Liver (tissue), 9 donors: ENCODE results near the gene CD82. TPM values are rescaled to one million over a fixed set of nuclear protein-coding genes. Genes with fewer than 3 reads are reported as not detected.

Source experiments
- DNase-seq: peaks from one replicate; pipeline ENCODE4 v3.0.0-alpha.2; 2017; ENCODE audit warnings: low spot score
- H3K27ac ChIP-seq, 2 donors: one replicate each; pipeline ENCODE4 v1.7.0; 2013; ENCODE audit warnings: inconsistent platforms in 2 of 2, low read length in 2 of 2, control low read depth in 1 of 2, low read depth in 1 of 2, mild to moderate bottlenecking in 1 of 2
- H3K27me3 ChIP-seq, 4 donors: one replicate each; pipeline versions ENCODE4 v1.6.1 to v1.7.0; 2013; ENCODE audit warnings: low read length in 3 of 4, inconsistent platforms in 1 of 4, mild to moderate bottlenecking in 1 of 4, moderate library complexity in 1 of 4; ENCODE audit not compliant: control insufficient read depth in 4 of 4, insufficient read depth in 4 of 4
- H3K36me3 ChIP-seq, 4 donors: one replicate each; pipeline versions ENCODE4 v1.6.1 to v1.7.0; 2013; ENCODE audit warnings: low read length in 3 of 4, mild to moderate bottlenecking in 3 of 4, low read depth in 1 of 4, moderate library complexity in 1 of 4; ENCODE audit not compliant: control insufficient read depth in 4 of 4, insufficient read depth in 3 of 4
- H3K4me1 ChIP-seq, 4 donors: one replicate each; pipeline versions ENCODE4 v1.6.1 to v1.7.0; 2013; ENCODE audit warnings: low read length in 3 of 4, mild to moderate bottlenecking in 3 of 4, moderate library complexity in 1 of 4; ENCODE audit not compliant: control insufficient read depth in 4 of 4, insufficient read depth in 4 of 4
- H3K4me3 ChIP-seq, 3 donors: one replicate each; pipeline versions ENCODE4 v1.6.1 to v1.7.0; 2013; ENCODE audit warnings: low read length in 3 of 3, control low read depth in 1 of 3, low read depth in 1 of 3, mild to moderate bottlenecking in 1 of 3
- H3K9ac ChIP-seq, 2 donors: one replicate each; pipeline ENCODE4 v1.7.0; 2013; ENCODE audit warnings: low read length in 2 of 2, mild to moderate bottlenecking in 2 of 2, moderate library complexity in 2 of 2, control low read depth in 1 of 2, low read depth in 1 of 2
- H3K9me3 ChIP-seq, 4 donors: one replicate each; pipeline versions ENCODE4 v1.6.1 to v1.7.0; 2013; ENCODE audit warnings: low read length in 3 of 4; ENCODE audit not compliant: control insufficient read depth in 4 of 4
- ATF3 ChIP-seq: IDR thresholded peaks from 2 replicates; pipeline ENCODE4 v1.6.1; 2016; ENCODE audit warnings: antibody characterized with exemption
- CTCF ChIP-seq: fragments of 150-350 bp; IDR thresholded peaks from 2 replicates; pipeline ENCODE4 v1.5.1; 2017; ENCODE audit warnings: improper control_type of control experiment, low read depth, low read length; ENCODE audit not compliant: missing input control
- EGR1 ChIP-seq, 2 donors: IDR thresholded peaks; 2 replicates each; pipeline ENCODE4 v1.6.1; 2016 to 2018; ENCODE audit warnings: antibody characterized with exemption in 2 of 2, low read depth in 2 of 2
- FOXA1 ChIP-seq: IDR thresholded peaks from 2 replicates; pipeline ENCODE4 v1.6.1; 2016; ENCODE audit warnings: antibody characterized with exemption
- FOXA2 ChIP-seq: IDR thresholded peaks from 2 replicates; pipeline ENCODE4 v1.6.1; 2016; ENCODE audit warnings: antibody characterized with exemption
- GABPA ChIP-seq, 2 donors: IDR thresholded peaks in 1 of 2; conservative IDR thresholded peaks in 1 of 2; 2 replicates each; pipeline ENCODE4 v1.6.1; 2016; ENCODE audit warnings: antibody characterized with exemption in 2 of 2, mild to moderate bottlenecking in 1 of 2, moderate library complexity in 1 of 2
- HNF4A ChIP-seq, 2 donors: conservative IDR thresholded peaks; 2 replicates each; pipeline ENCODE4 v1.6.1; 2016; ENCODE audit warnings: antibody characterized with exemption in 2 of 2, mild to moderate bottlenecking in 2 of 2
- HNF4G ChIP-seq: IDR thresholded peaks from 2 replicates; pipeline ENCODE4 v1.6.1; 2016; ENCODE audit warnings: antibody characterized with exemption
- JUND ChIP-seq, 2 donors: IDR thresholded peaks; 2 replicates each; pipeline ENCODE4 v1.6.1; 2016; ENCODE audit warnings: antibody characterized with exemption in 2 of 2
- MAX ChIP-seq: IDR thresholded peaks from 2 replicates; pipeline ENCODE4 v1.6.1; 2016; ENCODE audit warnings: antibody characterized with exemption
- NR2F2 ChIP-seq: IDR thresholded peaks from 2 replicates; pipeline ENCODE4 v1.6.1; 2016; ENCODE audit warnings: antibody characterized with exemption
- RAD21 ChIP-seq, 2 donors: IDR thresholded peaks; 2 replicates each; pipeline ENCODE4 v1.6.1; 2016; ENCODE audit warnings: antibody characterized with exemption in 2 of 2, mild to moderate bottlenecking in 2 of 2
- REST ChIP-seq: IDR thresholded peaks from 2 replicates; pipeline ENCODE4 v1.6.1; 2016; ENCODE audit warnings: antibody characterized with exemption, mild to moderate bottlenecking
- RXRA ChIP-seq, 2 donors: IDR thresholded peaks; 2 replicates each; pipeline ENCODE4 v1.6.1; 2017 to 2018; ENCODE audit warnings: antibody characterized with exemption in 2 of 2, mild to moderate bottlenecking in 1 of 2
- SP1 ChIP-seq: IDR thresholded peaks from 2 replicates; pipeline ENCODE4 v1.6.1; 2018; ENCODE audit warnings: antibody characterized with exemption, mild to moderate bottlenecking
- TAF1 ChIP-seq: conservative IDR thresholded peaks from 2 replicates; pipeline ENCODE4 v1.6.1; 2016; ENCODE audit warnings: antibody characterized with exemption, mild to moderate bottlenecking
- YY1 ChIP-seq: IDR thresholded peaks from 2 replicates; pipeline ENCODE4 v1.6.1; 2016; ENCODE audit warnings: antibody characterized with exemption, mild to moderate bottlenecking
- ZBTB33 ChIP-seq: IDR thresholded peaks from 2 replicates; pipeline ENCODE4 v1.6.1; 2016; ENCODE audit warnings: antibody characterized with exemption
- WGBS: extraction: QIAGEN DNeasy Blood & Tissue Kit; methylation state at CpG from one replicate; pipeline ENCODE4 v1.1.7; 2013; 5-methylcytosine and 5-hydroxymethylcytosine counted together
- polyA plus RNA-seq, 2 donors: library from polyadenylated mRNA; stranded (reverse) in 1 of 2; unstranded in 1 of 2; fragments of 200-250 nt in 1 of 2; fragments of >200 nt in 1 of 2; fragmentation: Nextera tagmentation in 1 of 2; extraction: Ambion mirVana in 1 of 2; gene quantifications; one replicate each; pipeline versions ENCODE4 v1.2.1 to v1.2.3, GENCODE V29; 2013 to 2015
- total RNA-seq, 2 donors: library from RNA; depleted of rRNA; stranded (reverse); fragments of >200 nt; gene quantifications; one replicate each; pipeline ENCODE4 v1.2.3, GENCODE V29; 2014
- donor health status: healthy.
- donor health status: healthy.
- donor health status: healthy.
- donor health status: healthy.
- donor health status: healthy.

The CD82 gene
- total and polyA plus RNA-seq, 4 donors: 27.4 to 82.6 (median 47.8) TPM

DNA sequence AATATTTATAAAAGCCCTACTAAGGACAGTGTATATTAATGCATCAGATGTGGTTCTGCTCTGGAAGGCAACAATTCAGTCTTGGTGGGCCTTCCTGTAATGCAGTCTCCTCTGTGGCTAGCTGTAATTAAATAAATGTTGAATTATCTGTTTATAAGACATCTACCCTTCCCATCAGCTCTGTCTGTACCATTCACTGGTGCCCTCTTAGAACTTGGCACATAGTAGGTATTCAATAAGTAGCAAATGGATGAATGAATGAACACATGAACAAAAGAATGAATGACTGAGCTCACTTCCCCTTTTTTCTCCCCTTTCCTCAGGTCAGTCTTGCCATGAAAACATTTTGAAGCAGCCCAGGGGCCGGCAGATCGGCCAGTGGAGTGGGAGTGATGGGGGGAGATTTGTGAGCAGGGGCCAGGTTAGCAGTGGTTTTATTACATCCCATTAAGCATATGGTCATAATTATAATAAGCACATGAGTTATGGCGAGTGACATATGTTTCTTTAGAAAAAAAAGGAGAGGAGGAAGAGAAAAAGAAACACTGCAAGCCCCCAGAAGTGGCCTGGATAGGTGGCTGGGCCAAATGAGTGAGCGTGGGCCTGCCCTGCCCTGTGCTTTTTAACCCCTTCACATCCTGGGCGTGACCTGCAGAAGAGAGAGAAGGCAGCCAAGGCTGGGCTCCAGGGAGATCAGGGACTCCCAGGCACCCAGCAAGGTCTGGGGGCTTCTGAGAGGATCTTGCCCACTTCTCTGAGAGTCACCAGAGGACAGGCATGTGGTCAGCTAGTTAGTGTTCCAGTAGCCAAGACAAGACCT lies 48.6 kb upstream of the CD82 start (continued):
- TF ChIP-seq MAX (no peak), RXRA (IDR thresholded peaks at IDR 0.05) (no peak), NR2F2 (no peak), CTCF (no peak), SP1 (no peak)

- TF ChIP-seq HNF4G: no peak
- no peak for TF ChIP-seq FOXA2
- TF ChIP-seq JUND (IDR thresholded peaks at IDR 0.05): no peak
- TF ChIP-seq MAX: no peak
- Histone ChIP-seq H3K4me3 (no peak overlapping the region), H3K9me3 (no peaks in the 10 kb centered on the region), H3K4me1 (no peaks in the 10 kb centered on the region), H3K27me3 (no peaks in the 10 kb centered on the region), H3K27ac (no peak overlapping the region), H3K9ac (no peak overlapping the region), H3K36me3 (no peaks in the 10 kb centered on the region)
- WGBS: 76% methylated on average over 2 of the region's 2 CpGs
- DNase-seq: no peak
Observed at GRCh38 chr11:44517541-44517940, 47.9 kb upstream of the CD82 start.

GRCh38 chr11:44518968-44519550 lies 46.4 kb upstream of the CD82 start:
- Histone ChIP-seq H3K27me3 (no peaks in the 10 kb centered on the region), H3K4me1 (no peaks in the 10 kb centered on the region), H3K36me3 (no peaks in the 10 kb centered on the region), H3K4me3 (no peak overlapping the region), H3K9ac (no peak overlapping the region), H3K27ac (no peak overlapping the region), H3K9me3 (no peaks in the 10 kb centered on the region)
- DNase-seq: no peak
- 78% methylated on average over 4 of the region's 4 CpGs for WGBS
- TF ChIP-seq FOXA1 (no peak), JUND (IDR thresholded peaks at IDR 0.05) (no peak), REST (no peak), HNF4G (no peak), SP1 (no peak), GABPA (IDR thresholded peaks at IDR 0.05 in 1 of 2, conservative IDR thresholded peaks at IDR 0.05 in 1 of 2) (no peak), MAX (no peak), NR2F2 (no peak), YY1 (no peak), ZBTB33 (no peak), FOXA2 (no peak), RAD21 (IDR thresholded peaks at IDR 0.05) (no peak), EGR1 (IDR thresholded peaks at IDR 0.05; ENCODE audit: low read depth in 2 of 2) (no peak), ATF3 (no peak), RXRA (IDR thresholded peaks at IDR 0.05) (no peak), TAF1 (no peak), HNF4A (conservative IDR thresholded peaks at IDR 0.05) (no peak)
